Measurements from ENCODE around the gene LRMDA.

GRCh38 chr10:75976681-75977080 lies 545.3 kb downstream of the LRMDA start:
- TF ChIP-seq ZBTB8A (tag by site-specific recombination; IDR thresholded peaks at IDR 0.05) (no peak), CTCF (tag by site-specific recombination; IDR thresholded peaks at IDR 0.05) (no peak), ZNF623 (tag by site-specific recombination; IDR thresholded peaks at IDR 0.05) (no peak), ZBTB1 (tag by site-specific recombination; IDR thresholded peaks at IDR 0.05) (no peak), ZBTB10 (tag by site-specific recombination; IDR thresholded peaks at IDR 0.05) (no peak)
